K562 (cell line): ENCODE measurements around the gene LRRC4C. TPM values are rescaled to one million over a fixed set of nuclear protein-coding genes. Genes with fewer than 3 reads are reported as not detected.

Source experiments
- ATAC-seq: fragments of 200-7000 bp; cut with Tn5 transposase; 3 replicates; pipeline ENCODE4 v1.9.1; 2020; ENCODE audit warnings: moderate library complexity
- BruUV-seq: library from RNA; stranded (reverse); fragments of 400-500 nt; replicated peaks from 2 replicates; lab custom pipeline; 2021; lab: Mats Ljungman, UMichigan
- CTCF ChIA-PET: fragments of 300-600 bp; formaldehyde crosslinking; extraction: SDS; loops from one replicate; lab custom pipeline; 2021; ENCODE audit warnings: low intra/inter-chr PET ratio; lab: Yijun Ruan, JAX
- POLR2A ChIA-PET: fragments of 300-600, 350-650 bp; sonication (Branson Sonifier 250); formaldehyde crosslinking; extraction: SDS; loops from one replicate; lab custom pipeline; 2021; ENCODE audit warnings: antibody characterized with exemption, inconsistent platforms; lab: Yijun Ruan, JAX
- DNase-seq, 4 experiments: peaks; one replicate each; pipeline versions ENCODE4 v3.0.0 to v3.0.0-alpha.2; 2011 to 2018; ENCODE audit warnings: low spot score in 3 of 4, mixed read lengths in 3 of 4; ENCODE audit errors: extremely low read depth in 1 of 4
- FAIRE-seq: peaks from 2 replicates; lab custom pipeline; 2011; peaks lifted over from hg19 to GRCh38; lab: Jason Lieb, UNC
- H2AFZ ChIP-seq: 2 replicates; pipeline ENCODE4 v1.6.0; 2011; ENCODE audit warnings: low read depth, low read length, control low read depth, inconsistent platforms
- H3K27ac ChIP-seq: fragments of 200-600 bp; 3 replicates; pipeline ENCODE4 v1.8.0; 2011; ENCODE audit warnings: low read depth, mild to moderate bottlenecking, control low read depth, inconsistent platforms, low read length, moderate library complexity, mixed read lengths; ENCODE audit errors: extremely low read depth
- H3K27me3 ChIP-seq, 2 experiments: fragments of 300-600 bp in 1 of 2; 2 replicates in 1 of 2; 3 replicates in 1 of 2; pipeline versions ENCODE4 v1.6.0 to v1.8.0; 2011; ENCODE audit warnings: inconsistent platforms in 2 of 2, low read length in 2 of 2, mild to moderate bottlenecking in 1 of 2, mixed read lengths in 1 of 2, moderate library complexity in 1 of 2; ENCODE audit not compliant: control insufficient read depth in 2 of 2, insufficient read depth in 2 of 2
- H3K36me3 ChIP-seq: fragments of 300-600 bp; 3 replicates; pipeline ENCODE4 v1.8.0; 2011; ENCODE audit warnings: mild to moderate bottlenecking, low read length, inconsistent platforms; ENCODE audit not compliant: control insufficient read depth, insufficient read depth
- H3K4me1 ChIP-seq, 2 experiments: fragments of 200-600 bp in 1 of 2; replicated peaks in 1 of 2; 2 replicates in 1 of 2; 3 replicates in 1 of 2; pipeline versions ENCODE4 v1.5.1 to v1.8.0; 2011; ENCODE audit warnings: inconsistent platforms in 2 of 2, low read length in 2 of 2, mild to moderate bottlenecking in 1 of 2, mixed read lengths in 1 of 2, moderate library complexity in 1 of 2; ENCODE audit not compliant: control insufficient read depth in 2 of 2, insufficient read depth in 2 of 2
- H3K4me2 ChIP-seq: 2 replicates; pipeline ENCODE4 v1.6.1; 2011; ENCODE audit warnings: low read length, control low read depth, inconsistent platforms, mixed read lengths; ENCODE audit not compliant: insufficient read depth
- H3K4me3 ChIP-seq: fragments of 200-600 bp; sonication (generic), shearing (Covaris generic); 2 replicates; pipeline ENCODE4 v1.5.1; 2016; ENCODE audit warnings: control low read depth, inconsistent platforms
- H3K79me2 ChIP-seq: fragments of 200-600 bp; 3 replicates; pipeline ENCODE4 v1.8.0; 2011; ENCODE audit warnings: low read length, inconsistent platforms; ENCODE audit not compliant: control insufficient read depth, insufficient read depth
- H3K9ac ChIP-seq, 2 experiments: 2 replicates each; pipeline versions ENCODE4 v1.6.0 to v1.6.1; 2011; ENCODE audit warnings: low read depth in 2 of 2, low read length in 2 of 2, control low read depth in 1 of 2, inconsistent platforms in 1 of 2, mild to moderate bottlenecking in 1 of 2, mixed read lengths in 1 of 2; ENCODE audit not compliant: insufficient read depth in 1 of 2
- H3K9me1 ChIP-seq: one replicate; pipeline ENCODE4 v1.6.0; 2011; ENCODE audit warnings: inconsistent platforms, mild to moderate bottlenecking, low read length, moderate library complexity; ENCODE audit not compliant: control insufficient read depth, insufficient read depth
- H3K9me3 ChIP-seq: replicated peaks from 2 replicates; pipeline ENCODE4 v1.5.1; 2011; ENCODE audit warnings: low read depth, low read length, inconsistent platforms; ENCODE audit not compliant: control insufficient read depth, insufficient read depth
- H4K20me1 ChIP-seq: replicated peaks from 2 replicates; pipeline ENCODE4 v1.6.1; 2011; ENCODE audit warnings: low read length, inconsistent platforms, mixed read lengths; ENCODE audit not compliant: control insufficient read depth, insufficient read depth
- CBX1 ChIP-seq: sonication (generic); IDR thresholded peaks from 2 replicates; pipeline ENCODE4 v1.6.1; 2016; ENCODE audit warnings: antibody characterized with exemption, low read depth, mild to moderate bottlenecking
- DEAF1 ChIP-seq: fragments of 450-650 bp; formaldehyde crosslinking; IDR thresholded peaks from 2 replicates; pipeline ENCODE4 v1.4.0; 2020; ENCODE audit warnings: mild to moderate bottlenecking, moderate library complexity
- GABPB1 ChIP-seq: sonication (generic); formaldehyde crosslinking; IDR thresholded peaks from 2 replicates; pipeline ENCODE4 v1.8.0; 2022; ENCODE audit warnings: mild to moderate bottlenecking, missing genetic modification reagents
- GMEB1 ChIP-seq: fragments of 250-450 bp; sonication (Bioruptor Pico); IDR thresholded peaks from 2 replicates; pipeline ENCODE4 v1.4.0; 2020; ENCODE audit warnings: mild to moderate bottlenecking
- HDAC1 ChIP-seq, 2 experiments: fragments of 450-650 bp; IDR thresholded peaks; 2 replicates each; pipeline ENCODE4 v1.6.1; 2016 to 2017; ENCODE audit warnings: inconsistent platforms in 1 of 2, mild to moderate bottlenecking in 1 of 2, moderate library complexity in 1 of 2
- HMGXB4 ChIP-seq: sonication (generic); formaldehyde crosslinking; IDR thresholded peaks from 2 replicates; pipeline ENCODE4 v1.8.1; 2023; ENCODE audit warnings: mild to moderate bottlenecking, missing genetic modification reagents
- NR4A1 ChIP-seq, 2 experiments: fragments of 250-450 bp in 1 of 2; fragments of 450-650 bp in 1 of 2; sonication (Bioruptor Pico) in 1 of 2; IDR thresholded peaks; 2 replicates each; pipeline versions ENCODE4 v1.4.0 to v1.6.1; 2016 to 2020; ENCODE audit warnings: mild to moderate bottlenecking in 2 of 2, missing compliant biosample characterization in 1 of 2, missing genetic modification characterization in 1 of 2, moderate library complexity in 1 of 2
- XRCC4 ChIP-seq: IDR thresholded peaks from one replicate; pipeline ENCODE4 v1.6.1; 2011; ENCODE audit not compliant: insufficient read depth, insufficient read length; ENCODE audit errors: extremely low read depth
- ZFPM2 ChIP-seq: fragments of 250-450 bp; sonication (Bioruptor Pico); IDR thresholded peaks from 2 replicates; pipeline ENCODE4 v1.5.1; 2022; ENCODE audit warnings: mild to moderate bottlenecking
- ZNF224 ChIP-seq: sonication (generic); formaldehyde crosslinking; IDR thresholded peaks from 2 replicates; pipeline ENCODE4 v1.8.0; 2022; ENCODE audit warnings: mild to moderate bottlenecking, missing genetic modification reagents
- ZNF324 ChIP-seq: fragments of 250-450 bp; sonication (Bioruptor Pico); IDR thresholded peaks from 2 replicates; pipeline ENCODE4 v1.4.0; 2020; ENCODE audit warnings: mild to moderate bottlenecking
- ZZZ3 ChIP-seq: fragments of 450-650 bp; IDR thresholded peaks from 2 replicates; pipeline ENCODE4 v1.6.1; 2016; ENCODE audit warnings: antibody characterized with exemption, mild to moderate bottlenecking, moderate library complexity
- WGBS: fragments of 100-300 bp; shearing (Covaris generic); methylation state at CpG from one replicate; pipeline ENCODE4 v1.1.6; 2016; ENCODE audit warnings: low coverage, mixed read lengths; ENCODE audit not compliant: insufficient coverage; ENCODE audit errors: missing lambda C conversion rate; 5-methylcytosine and 5-hydroxymethylcytosine counted together
- in situ Hi-C: fragments of 300-500 bp; cut with MboI; formaldehyde crosslinking; loops from 4 replicates; pipeline ENCODE4 v1.15.0; 2018; ENCODE audit warnings: inconsistent platforms, mixed read lengths
- intact Hi-C: fragments of 100-400 bp; cut with micrococcal nuclease; formaldehyde crosslinking; loops from 2 replicates; pipeline ENCODE4 v1.14.2; 2022
- polyA plus RNA-seq, 8 experiments: library from polyadenylated mRNA; depleted of rRNA in 4 of 8; stranded (reverse) in 5 of 8; unstranded in 3 of 8; fragments of >200 nt; fragmentation: Nextera tagmentation in 2 of 8; fragmentation: Illumina TruSeq in 1 of 8; extraction: Ambion mirVana in 2 of 8; extraction: Trizol in 1 of 8; gene quantifications; 2 replicates each; pipeline versions ENCODE4 v1.2.1 to v1.2.3, GENCODE V29; 2011 to 2014; ENCODE audit warnings: inconsistent platforms in 1 of 8, missing spikeins in 1 of 8
- total RNA-seq, 7 experiments: library from RNA; depleted of rRNA in 6 of 7; stranded (reverse); fragments of >200 nt in 6 of 7; fragmentation: Illumina TruSeq in 2 of 7; extraction: Trizol in 2 of 7; gene quantifications; 2 replicates each; pipeline versions ENCODE4 v1.2.1 to v1.2.3, GENCODE V29; 2011 to 2021; ENCODE audit warnings: low replicate concordance in 1 of 7

LRRC4C gene
- total and polyA plus RNA-seq, 9 of the 15 experiments (the other 6 are each of a cell fraction or from before 2014, with no cell fraction given) = not detected

- in situ Hi-C loops (no loop called here), intact Hi-C loops (no loop called here)
- H4K20me1 ChIP-seq = no peaks in the 10 kb centered on the region
- H3K27ac ChIP-seq = no peak overlapping the region
- ChIA-PET CTCF (no interaction called here), POLR2A (no interaction called here)
- no peak for DNase-seq
- no peak for ATAC-seq
- H3K36me3 ChIP-seq = no peaks in the 10 kb centered on the region
- H3K9me3 ChIP-seq = no peaks in the 10 kb centered on the region
- H3K4me1 ChIP-seq = no peaks in the 10 kb centered on the region
- 0% methylated on average over 2 of the region's 2 CpGs for WGBS
- no peak overlapping the region for H3K9ac ChIP-seq
- H3K27me3 ChIP-seq = no peaks in the 10 kb centered on the region
- no peak overlapping the region for H3K4me3 ChIP-seq
- no TSS peak for BruUV-seq
- H3K79me2 ChIP-seq = no peaks in the 10 kb centered on the region
- H3K9me1 ChIP-seq = no peaks in the 10 kb centered on the region
- no peak overlapping the region for H3K4me2 ChIP-seq
- TF ChIP-seq DEAF1 (CRISPR knock-in tag) (no peak), GABPB1 (CRISPR knock-in tag) (no peak), NR4A1 (CRISPR knock-in tag; IDR thresholded peaks at IDR 0.05) (no peak), NR4A1 (tag; IDR thresholded peaks at IDR 0.05) (no peak), ZFPM2 (CRISPR knock-in tag) (no peak), XRCC4 (no peak), ZNF224 (CRISPR knock-in tag) (no peak), HDAC1 (IDR thresholded peaks at IDR 0.05) (no peak), GMEB1 (CRISPR knock-in tag) (no peak), HMGXB4 (CRISPR knock-in tag) (no peak), CBX1 (no peak), ZNF324 (CRISPR knock-in tag) (no peak), ZZZ3 (no peak)
- no peak for FAIRE-seq
- no peak overlapping the region for H2AFZ ChIP-seq
These were observed 1173.3 kb downstream of the LRRC4C start for GRCh38 chr11:40286137-40286536.
